RPMI8226 (cell line): Measurements from ENCODE around the gene SGSH.
A peak's percentile ranks its signal among the peaks of the same experiment; 100 is the strongest.
"Not testable (repeated sequence)": the region's sequence is repeated elsewhere in the genome, so short reads cannot be mapped to it uniquely, and the experiment has no call there.

Experiments used
- DNase-seq: peaks from one replicate; pipeline ENCODE4 v3.0.0-alpha.2; 2015

Gene SGSH

GRCh38 chr17:80220054-80220735 lies at the start of gene SGSH, which contains the start of gene SLC26A11:
Gene SGSH (minus strand): TSS chr17:80220333. CDS start chr17:80220313, 20 bp downstream.
Gene SLC26A11 (plus strand): TSS chr17:80220427. CDS start chr17:80221561, 1,134 bp downstream.
- peak; percentile 72 for DNase-seq

- DNase-seq: no peak
Observed at GRCh38 chr17:80269405-80269807, 49.3 kb upstream of the SGSH start.

GRCh38 chr17:80268427-80268826 lies 48.3 kb upstream of the SGSH start:
- DNase-seq: no peak

- no peak for DNase-seq
Observed at GRCh38 chr17:80267391-80267790, 47.3 kb upstream of the SGSH start.

- no peak for DNase-seq
Observed at GRCh38 chr17:80265205-80266068, 45.3 kb upstream of the SGSH start.

GRCh38 chr17:80264205-80265075 lies 44.3 kb upstream of the SGSH start:
- peak; percentile 7 for DNase-seq

- DNase-seq: peak; percentile 97
Observed at GRCh38 chr17:80263253-80264204, 43.4 kb upstream of the SGSH start.

- peak; percentile 4 for DNase-seq
Observed at GRCh38 chr17:80262775-80263244, 42.7 kb upstream of the SGSH start.

- no peak for DNase-seq
Observed at GRCh38 chr17:80262291-80262690, 42.2 kb upstream of the SGSH start.

GRCh38 chr17:80261895-80262279 lies 41.8 kb upstream of the SGSH start:
- DNase-seq: peak; percentile 6

GRCh38 chr17:80261159-80261894 lies 41.2 kb upstream of the SGSH start:
- peak; percentile 39 for DNase-seq

GRCh38 chr17:80260791-80261158 lies 40.6 kb upstream of the SGSH start, which contains the start of gene RNF213:
Gene RNF213 (plus strand): TSS chr17:80260852. CDS start chr17:80263682, 2,830 bp downstream.
- DNase-seq: peak; percentile 71

GRCh38 chr17:80260069-80260535 lies 40.0 kb upstream of the SGSH start:
- peak; percentile 80 for DNase-seq

- no peak for DNase-seq
Observed at GRCh38 chr17:80259457-80260068, 39.4 kb upstream of the SGSH start.

GRCh38 chr17:80258296-80258695 lies 38.2 kb upstream of the SGSH start:
- DNase-seq: not testable (repeated sequence)

GRCh38 chr17:80257716-80258213 lies 37.6 kb upstream of the SGSH start:
- no peak for DNase-seq

GRCh38 chr17:80256034-80256350 lies 35.9 kb upstream of the SGSH start:
- DNase-seq: no peak

GRCh38 chr17:80254396-80255251 lies 34.5 kb upstream of the SGSH start:
- DNase-seq: peak; percentile 90
